DND-41 (cell line): ENCODE measurements around the gene RACGAP1.

Experiments used
- ATAC-seq: fragments of 200-7000 bp; cut with Tn5 transposase; 3 replicates; pipeline ENCODE4 v1.9.1; 2021; ENCODE audit warnings: low read depth; ENCODE audit not compliant: insufficient read depth
- DNase-seq: peaks from one replicate; pipeline ENCODE4 v3.0.0-alpha.2; 2020
- H2AFZ ChIP-seq: 2 replicates; pipeline ENCODE4 v1.6.0; 2012; ENCODE audit warnings: low read depth, low read length
- H3K27ac ChIP-seq: 2 replicates; pipeline ENCODE4 v1.5.1; 2012; ENCODE audit warnings: low read length, inconsistent platforms
- H3K27me3 ChIP-seq: fragments of 200-600 bp; sonication (generic); 2 replicates; pipeline ENCODE4 v1.6.0; 2012; ENCODE audit warnings: low read length, mild to moderate bottlenecking, inconsistent platforms; ENCODE audit not compliant: insufficient read depth, poor library complexity
- H3K36me3 ChIP-seq: 2 replicates; pipeline ENCODE4 v1.5.1; 2012; ENCODE audit warnings: low read length, inconsistent platforms; ENCODE audit not compliant: insufficient read depth
- H3K4me1 ChIP-seq: 2 replicates; pipeline ENCODE4 v1.5.1; 2012; ENCODE audit warnings: mild to moderate bottlenecking, low read length; ENCODE audit not compliant: insufficient read depth
- H3K4me2 ChIP-seq: 2 replicates; pipeline ENCODE4 v1.6.0; 2012; ENCODE audit warnings: mild to moderate bottlenecking, moderate library complexity, low read length, inconsistent platforms; ENCODE audit not compliant: insufficient read depth
- H3K4me3 ChIP-seq, 2 experiments: fragments of 200-600 bp in 1 of 2; shearing (Covaris generic) in 1 of 2; 2 replicates each; pipeline ENCODE4 v1.5.1; 2012 to 2016; ENCODE audit warnings: inconsistent platforms in 2 of 2, low read length in 2 of 2, mild to moderate bottlenecking in 2 of 2, low read depth in 1 of 2, moderate library complexity in 1 of 2
- H3K79me2 ChIP-seq: 2 replicates; pipeline ENCODE4 v1.6.0; 2012; ENCODE audit warnings: low read length, inconsistent platforms; ENCODE audit not compliant: insufficient read depth
- H3K9ac ChIP-seq: 2 replicates; pipeline ENCODE4 v1.6.0; 2012; ENCODE audit warnings: low read depth, mild to moderate bottlenecking, inconsistent platforms, low read length, moderate library complexity
- H3K9me3 ChIP-seq: 2 replicates; pipeline ENCODE4 v1.5.1; 2012; ENCODE audit warnings: low read length, moderate library complexity, mild to moderate bottlenecking, inconsistent platforms; ENCODE audit not compliant: insufficient read depth, severe bottlenecking
- H4K20me1 ChIP-seq: 2 replicates; pipeline ENCODE4 v1.6.0; 2012; ENCODE audit warnings: low read length; ENCODE audit not compliant: insufficient read depth
- EZH2 ChIP-seq: IDR thresholded peaks from 3 replicates; pipeline ENCODE4 v1.6.1; 2012; ENCODE audit warnings: borderline replicate concordance, low read depth, mild to moderate bottlenecking, moderate library complexity, low read length, inconsistent platforms; ENCODE audit not compliant: severe bottlenecking
- TF ChIP-seq, protein P1 (sequence below): IDR thresholded peaks from 2 replicates; pipeline ENCODE4 v1.5.1; 2012; ENCODE audit warnings: borderline replicate concordance, low read length, moderate library complexity, mild to moderate bottlenecking; ENCODE audit not compliant: poor library complexity, severe bottlenecking; ENCODE audit errors: extremely low read depth

RACGAP1 gene

GRCh38 chr12:50057896-50058670, 32.8 kb upstream of the RACGAP1 start:
- peak overlapping the region; percentile 89 for H3K4me2 ChIP-seq
- peak overlapping the region; percentile 10 to 61; a peak in 3 of 4 replicates for H3K4me3 ChIP-seq
- H3K9ac ChIP-seq: peak overlapping the region; percentile 53; the same call in 1 of the 2 replicates
- no peak for DNase-seq
- peak overlapping the region; percentile 68; the same call in 1 of the 2 replicates for H2AFZ ChIP-seq
- TF ChIP-seq, protein P1, sequence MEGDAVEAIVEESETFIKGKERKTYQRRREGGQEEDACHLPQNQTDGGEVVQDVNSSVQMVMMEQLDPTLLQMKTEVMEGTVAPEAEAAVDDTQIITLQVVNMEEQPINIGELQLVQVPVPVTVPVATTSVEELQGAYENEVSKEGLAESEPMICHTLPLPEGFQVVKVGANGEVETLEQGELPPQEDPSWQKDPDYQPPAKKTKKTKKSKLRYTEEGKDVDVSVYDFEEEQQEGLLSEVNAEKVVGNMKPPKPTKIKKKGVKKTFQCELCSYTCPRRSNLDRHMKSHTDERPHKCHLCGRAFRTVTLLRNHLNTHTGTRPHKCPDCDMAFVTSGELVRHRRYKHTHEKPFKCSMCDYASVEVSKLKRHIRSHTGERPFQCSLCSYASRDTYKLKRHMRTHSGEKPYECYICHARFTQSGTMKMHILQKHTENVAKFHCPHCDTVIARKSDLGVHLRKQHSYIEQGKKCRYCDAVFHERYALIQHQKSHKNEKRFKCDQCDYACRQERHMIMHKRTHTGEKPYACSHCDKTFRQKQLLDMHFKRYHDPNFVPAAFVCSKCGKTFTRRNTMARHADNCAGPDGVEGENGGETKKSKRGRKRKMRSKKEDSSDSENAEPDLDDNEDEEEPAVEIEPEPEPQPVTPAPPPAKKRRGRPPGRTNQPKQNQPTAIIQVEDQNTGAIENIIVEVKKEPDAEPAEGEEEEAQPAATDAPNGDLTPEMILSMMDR: no peak
- TF ChIP-seq EZH2: no peak
- H3K79me2 ChIP-seq: no peaks in the 10 kb centered on the region
- no peak for ATAC-seq
- peaks cover 8% of the 10 kb centered on the region; the same call in 1 of the 2 replicates for H4K20me1 ChIP-seq
- H3K36me3 ChIP-seq: no peaks in the 10 kb centered on the region
- no peak overlapping the region for H3K27ac ChIP-seq
- no peaks in the 10 kb centered on the region for H3K9me3 ChIP-seq
- H3K4me1 ChIP-seq: peaks cover 50% of the 10 kb centered on the region
- H3K27me3 ChIP-seq: peaks cover 35% of the 10 kb centered on the region

DNA sequence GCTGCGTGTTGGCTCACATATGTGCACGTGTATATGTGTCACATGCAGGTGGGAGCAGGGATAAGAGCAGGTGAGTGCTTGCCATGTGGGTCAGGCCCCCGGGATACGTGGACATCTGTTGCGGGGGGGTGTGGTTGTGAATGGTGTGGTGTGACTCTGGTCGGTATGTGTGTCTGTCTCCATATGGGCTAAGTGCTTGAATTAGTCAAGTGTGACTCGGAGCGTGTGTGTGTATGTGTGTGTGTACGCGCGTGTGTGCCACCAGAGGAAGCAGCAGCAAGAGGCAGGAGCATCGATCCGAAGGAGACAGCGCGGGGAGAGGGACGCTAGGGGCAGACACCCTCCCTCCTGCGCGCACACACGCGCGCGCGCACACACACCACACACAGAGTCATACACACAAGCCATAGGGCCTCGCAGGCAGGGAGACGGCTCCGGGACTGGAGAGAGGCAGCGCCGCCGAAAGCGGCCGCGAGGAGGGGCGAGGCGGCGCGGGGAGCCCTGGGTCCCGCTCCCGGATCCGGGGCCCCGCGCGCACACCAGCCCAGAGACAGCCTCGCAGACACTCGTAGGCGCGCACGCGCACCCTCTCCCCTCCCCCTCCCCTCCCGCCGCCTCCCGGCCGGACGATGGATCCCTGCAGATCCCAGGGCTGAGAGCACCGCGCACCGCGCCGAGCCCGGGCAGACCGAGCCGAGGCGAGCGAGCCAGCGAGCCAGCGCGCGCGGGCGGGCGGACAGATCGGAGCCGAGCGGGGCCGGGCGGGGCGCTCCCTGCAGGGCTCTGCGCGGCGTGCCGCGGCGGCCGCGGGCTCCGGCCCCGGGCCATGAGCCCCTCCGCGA, 31.9 kb upstream of the RACGAP1 start, which contains the start of gene ASIC1:
Gene ASIC1 (plus strand): TSS at position 597 of the 842 bp plus-strand sequence. CDS start 1,171 bp downstream, outside the sequence.
- peaks cover 40% of the 10 kb centered on the region for H3K27me3 ChIP-seq
- H3K79me2 ChIP-seq: no peaks in the 10 kb centered on the region
- peaks cover 46% of the 10 kb centered on the region for H3K4me1 ChIP-seq
- H3K9me3 ChIP-seq: no peaks in the 10 kb centered on the region
- peaks cover 8% of the 10 kb centered on the region; the same call in 1 of the 2 replicates for H4K20me1 ChIP-seq
- H3K9ac ChIP-seq: peak within 1 kb of the TSS; percentile 53
- TF ChIP-seq, protein P1: peak; percentile 9
- peak; percentile 86 for TF ChIP-seq EZH2
- H3K4me2 ChIP-seq: peak within 1 kb of the TSS; percentile 89
- ATAC-seq (peak; percentile 67), DNase-seq (peak; percentile 66)
- H3K36me3 ChIP-seq: no peaks in the 10 kb centered on the region
- H2AFZ ChIP-seq: peak within 1 kb of the TSS; percentile 68
- peak within 1 kb of the TSS; percentile 29; the same call in 1 of the 2 replicates for H3K27ac ChIP-seq
- peak within 1 kb of the TSS; percentile 48 to 61; a peak in 3 of 4 replicates for H3K4me3 ChIP-seq

- no peaks in the 10 kb centered on the region for H3K9me3 ChIP-seq
- H3K4me1 ChIP-seq: peaks cover 43% of the 10 kb centered on the region
- peak overlapping the region; percentile 53 for H3K9ac ChIP-seq
- ATAC-seq (no peak), DNase-seq (no peak)
- TF ChIP-seq EZH2: no peak
- TF ChIP-seq, protein P1: no peak
- H2AFZ ChIP-seq: peak overlapping the region; percentile 68; the same call in 1 of the 2 replicates
- no peaks in the 10 kb centered on the region for H3K36me3 ChIP-seq
- no peak overlapping the region for H3K27ac ChIP-seq
- no peaks in the 10 kb centered on the region for H3K79me2 ChIP-seq
- peak overlapping the region; percentile 48 to 61; a peak in 2 of 4 replicates for H3K4me3 ChIP-seq
- peaks cover 43% of the 10 kb centered on the region for H3K27me3 ChIP-seq
- peak overlapping the region; percentile 89 for H3K4me2 ChIP-seq
- peaks cover 8% of the 10 kb centered on the region; the same call in 1 of the 2 replicates for H4K20me1 ChIP-seq
Observed at GRCh38 chr12:50056639-50056976, 31.3 kb upstream of the RACGAP1 start.
